ENCODE measurements around the gene VPS8.

Gene VPS8

DNA sequence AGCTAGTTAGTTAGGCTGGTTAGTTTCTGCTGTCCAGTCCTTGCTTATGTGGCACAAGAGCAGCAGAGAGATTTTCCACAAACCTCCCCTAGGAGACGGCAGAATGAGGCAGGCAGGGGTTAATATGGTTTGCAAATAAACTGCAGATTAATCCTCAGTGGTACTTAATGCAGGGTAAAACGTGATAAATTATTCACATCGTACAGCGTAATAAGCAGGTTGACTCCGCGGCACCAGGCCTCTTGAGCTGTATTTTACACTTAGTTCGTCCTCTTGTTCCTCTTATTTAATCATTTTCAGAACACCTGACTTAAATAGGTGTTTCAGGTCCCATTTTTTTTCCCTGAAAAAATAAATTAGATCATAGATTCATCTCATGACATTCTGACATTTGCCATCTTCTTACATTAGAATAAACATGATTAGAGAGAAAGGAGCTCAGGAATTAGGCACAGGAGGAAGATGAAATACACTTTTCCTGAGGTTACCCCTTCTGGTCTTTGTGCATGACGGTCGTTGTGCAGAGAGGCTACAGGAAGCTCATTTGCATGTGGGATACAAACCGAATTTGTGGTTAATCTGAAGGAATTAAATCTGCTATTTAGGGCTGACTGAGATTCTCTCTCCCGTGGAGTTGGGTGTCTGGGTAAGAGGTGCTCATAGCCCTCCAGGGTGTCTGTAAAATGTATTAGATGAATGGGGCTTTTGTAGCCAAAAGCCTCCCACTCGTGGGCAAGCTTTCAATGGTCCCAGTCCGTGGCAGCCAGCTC lies 27.1 kb upstream of the VPS8 start:
- DNase-seq (ENCODE audit: low spot score) = no peak

DNA sequence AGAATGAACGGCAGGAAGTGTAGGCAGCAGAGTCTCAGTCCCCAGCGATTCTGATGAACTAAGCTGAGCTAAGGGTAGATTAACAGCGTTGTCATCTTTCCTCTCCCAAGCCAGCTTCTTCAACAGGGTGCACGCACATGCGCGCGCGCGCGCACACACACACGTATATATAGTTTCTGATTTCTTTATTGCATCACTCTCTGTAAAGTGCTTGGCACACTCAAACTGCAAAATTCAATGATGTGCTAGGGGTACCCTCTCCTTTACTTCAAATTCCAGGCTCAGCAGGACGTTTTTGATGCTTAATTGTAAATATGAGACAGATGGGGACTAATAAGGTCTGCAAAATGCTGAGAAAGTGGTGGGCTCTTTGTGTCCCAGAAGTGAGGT lies 26.1 kb upstream of the VPS8 start:
- no peak for DNase-seq (ENCODE audit: low spot score)

DNA sequence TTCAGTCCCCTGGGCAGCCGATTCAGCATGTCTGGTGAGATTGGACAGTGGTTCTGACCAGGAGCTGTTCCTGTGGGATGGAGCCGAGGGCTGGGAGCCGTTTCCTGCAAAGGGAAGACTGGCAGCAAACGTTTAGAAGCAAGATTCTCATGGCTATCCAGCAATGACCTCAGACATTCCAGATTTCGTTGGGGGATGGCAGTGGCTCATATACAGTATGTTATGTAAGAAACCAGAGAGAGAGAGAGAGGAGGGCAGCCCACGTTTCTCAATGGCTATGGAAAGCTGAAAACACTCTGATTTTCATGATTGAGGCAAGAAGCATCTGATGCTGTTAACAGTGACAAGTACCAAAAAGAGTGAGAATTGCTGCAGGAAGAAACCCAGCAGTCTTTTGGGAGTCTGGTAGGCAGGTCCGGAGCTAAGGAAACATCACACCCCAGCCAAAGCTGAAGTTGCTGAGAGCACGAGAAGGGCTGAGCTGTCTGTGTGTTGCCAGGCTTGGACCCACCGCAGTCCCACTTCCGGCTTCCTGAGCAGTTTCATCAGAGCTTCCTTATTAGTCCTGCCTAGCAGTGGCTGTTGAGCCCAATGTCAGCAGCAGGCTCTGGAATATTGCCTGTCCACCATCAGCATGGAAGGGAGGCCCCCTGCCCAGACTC lies 25.6 kb upstream of the VPS8 start:
- peak; percentile 41 for DNase-seq (ENCODE audit: low spot score)

DNA sequence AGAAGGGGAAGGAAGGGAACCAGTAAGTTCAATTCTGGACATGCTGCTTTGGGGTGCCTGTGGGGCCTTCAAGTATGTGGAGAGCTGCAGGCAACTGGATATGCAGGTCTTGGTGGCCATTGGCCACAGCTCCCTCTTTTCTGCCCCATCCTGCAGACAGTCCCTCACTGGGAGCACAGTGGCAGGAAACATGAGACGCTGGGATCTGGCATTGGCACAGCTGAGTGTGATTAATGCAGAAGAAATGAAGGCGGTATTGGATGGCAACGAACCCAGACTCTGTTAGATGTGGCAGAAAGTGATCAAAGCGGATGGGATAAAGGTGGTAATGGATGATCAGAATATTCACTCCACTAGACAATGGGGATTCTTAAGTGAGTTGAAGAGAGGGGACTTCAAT lies 23.2 kb upstream of the VPS8 start:
- no peak for DNase-seq (ENCODE audit: low spot score)

DNA sequence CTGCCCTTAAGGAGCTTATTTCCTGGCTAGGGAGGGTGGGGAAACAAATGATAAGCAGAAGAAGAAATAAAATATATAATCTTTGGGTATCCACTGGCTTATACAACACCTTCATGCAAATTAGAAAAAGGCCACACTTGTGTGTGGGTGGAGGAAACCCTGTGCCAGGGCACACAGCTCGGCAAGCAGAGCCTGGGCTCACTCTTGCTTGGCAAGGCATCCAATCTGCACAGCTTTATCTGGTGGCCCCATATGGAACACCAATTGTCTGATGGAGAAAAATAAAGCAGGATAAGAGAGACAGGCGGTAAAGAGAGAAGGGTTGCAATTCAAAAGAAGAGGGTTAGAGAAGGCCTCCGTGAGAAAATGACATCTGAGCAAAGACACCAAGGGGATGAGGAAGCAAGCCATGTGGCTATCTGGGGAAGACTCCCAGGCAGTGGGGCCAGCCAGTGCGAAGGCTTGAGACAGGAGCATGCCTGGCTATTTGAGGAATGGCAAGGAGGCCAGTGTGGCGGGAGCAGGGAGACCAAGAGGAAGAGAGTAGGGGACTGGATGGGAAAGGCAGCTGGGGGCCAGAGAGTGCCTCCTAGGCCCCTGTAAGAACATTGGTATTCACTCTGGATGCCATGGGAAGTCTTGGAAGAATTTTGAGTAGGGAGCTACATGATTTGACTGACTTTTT lies 22.5 kb upstream of the VPS8 start:
- no peak for DNase-seq (ENCODE audit: low spot score)

DNA sequence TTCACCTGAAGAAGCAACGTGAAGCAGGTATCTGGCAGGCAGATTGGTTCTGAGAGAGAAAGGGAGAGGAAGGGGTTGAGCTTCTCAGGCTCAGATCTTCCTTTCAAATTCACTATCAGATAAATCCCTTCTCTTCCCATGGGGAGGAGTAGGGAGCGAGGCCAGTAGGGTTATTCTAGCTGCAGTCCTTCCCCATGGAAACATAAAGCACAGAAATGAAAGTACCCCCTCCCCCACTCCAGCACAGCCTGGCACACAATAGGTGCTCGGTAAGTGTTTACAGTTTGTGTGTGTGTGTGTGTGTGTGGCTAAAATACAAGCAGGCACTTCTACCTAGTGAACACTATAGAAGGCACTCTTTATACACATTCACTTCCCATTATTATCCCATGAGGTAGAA lies 20.8 kb upstream of the VPS8 start:
- DNase-seq (ENCODE audit: low spot score) = no peak

DNA sequence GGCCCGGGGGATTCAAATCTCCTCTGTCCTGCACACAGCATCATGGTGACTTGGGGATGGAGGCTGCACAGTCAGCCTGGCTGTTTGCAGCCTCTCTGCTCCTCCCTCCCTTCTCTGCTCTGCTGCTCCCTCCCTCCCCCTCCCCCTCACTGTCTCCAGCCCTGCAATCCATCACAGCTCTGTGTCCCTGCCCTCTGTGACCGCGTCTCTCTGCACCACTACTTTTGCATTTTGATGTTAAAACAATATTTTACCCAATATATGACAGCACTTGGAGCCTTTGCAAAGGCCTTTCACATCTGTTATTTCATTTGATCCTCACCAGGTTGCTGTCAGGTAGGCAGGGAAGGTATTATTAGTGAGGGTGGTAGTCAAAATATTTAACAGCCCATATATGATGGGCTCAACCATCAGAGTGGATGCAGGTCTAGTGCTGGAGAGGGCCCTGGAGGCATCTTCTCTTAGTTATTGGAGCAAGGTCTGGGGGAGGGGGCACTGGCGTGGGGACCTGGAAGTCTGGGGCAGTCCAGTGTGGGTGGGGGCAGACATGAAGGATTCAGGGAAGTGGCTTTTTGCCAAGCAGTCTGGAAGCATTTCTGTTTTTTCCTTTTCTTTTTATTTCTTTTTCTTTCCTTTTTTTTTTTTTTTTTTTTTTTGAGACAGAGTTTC lies 16.3 kb upstream of the VPS8 start:
- DNase-seq (ENCODE audit: low spot score) = no peak

DNA sequence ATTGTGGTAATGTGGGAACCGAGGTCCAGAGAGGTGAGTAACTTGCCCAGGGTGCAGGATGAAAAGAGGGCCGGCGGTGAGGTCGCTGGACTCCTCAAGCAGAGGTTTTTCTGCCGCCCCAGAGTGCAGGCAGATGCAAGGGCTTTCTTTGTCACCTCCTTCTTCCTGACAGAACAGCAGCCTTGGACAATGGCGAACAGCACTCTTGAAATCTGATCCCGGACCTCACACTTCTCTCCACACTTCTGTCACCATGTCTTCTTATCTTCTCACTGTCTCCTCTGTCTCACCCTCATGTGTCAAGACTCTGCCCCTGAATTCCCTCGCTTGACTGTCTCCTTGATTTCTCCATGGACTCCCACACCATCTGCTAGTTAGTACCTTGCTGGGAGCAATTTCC lies 15.4 kb upstream of the VPS8 start:
- DNase-seq (ENCODE audit: low spot score) = no peak

DNA sequence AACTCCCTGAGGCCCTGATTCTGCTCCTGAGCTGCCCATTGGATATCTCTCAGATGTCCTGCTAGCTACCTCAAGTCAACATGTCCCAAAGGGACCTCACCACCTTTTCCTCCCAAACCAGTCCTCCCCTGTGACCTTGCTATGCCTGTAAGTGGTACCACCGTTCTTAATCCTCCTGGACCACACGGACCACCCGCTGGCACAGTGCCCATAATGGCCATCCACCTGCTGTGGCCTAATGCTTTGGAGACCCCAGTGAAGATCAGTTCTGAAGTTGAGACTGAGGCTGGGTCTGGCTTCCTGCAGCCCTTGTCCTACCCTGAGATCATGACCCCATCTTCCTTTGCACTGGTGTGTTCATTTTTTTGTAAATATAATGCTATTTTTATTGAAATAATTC lies 15.0 kb upstream of the VPS8 start:
- DNase-seq (ENCODE audit: low spot score) = no peak

DNA sequence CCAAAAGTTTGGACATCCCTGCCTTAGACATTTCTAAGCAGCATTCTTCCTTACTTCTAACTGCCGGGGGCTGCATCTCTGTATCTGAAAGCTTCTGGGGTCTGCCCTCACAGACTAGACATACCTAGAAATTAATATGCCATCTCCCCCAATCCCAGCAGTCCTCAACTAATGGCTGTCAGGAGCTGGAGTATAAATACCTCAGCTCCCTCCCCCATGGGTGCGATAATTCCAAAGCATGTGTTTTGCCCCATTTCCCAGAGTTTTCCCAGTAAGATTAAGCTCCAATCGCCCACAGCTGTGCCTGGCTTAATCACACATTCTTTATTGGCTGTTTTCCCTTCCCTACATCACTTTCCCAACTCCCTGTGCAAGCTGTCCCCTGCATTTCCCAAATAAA lies 13.8 kb upstream of the VPS8 start:
- no peak for DNase-seq (ENCODE audit: low spot score)

DNA sequence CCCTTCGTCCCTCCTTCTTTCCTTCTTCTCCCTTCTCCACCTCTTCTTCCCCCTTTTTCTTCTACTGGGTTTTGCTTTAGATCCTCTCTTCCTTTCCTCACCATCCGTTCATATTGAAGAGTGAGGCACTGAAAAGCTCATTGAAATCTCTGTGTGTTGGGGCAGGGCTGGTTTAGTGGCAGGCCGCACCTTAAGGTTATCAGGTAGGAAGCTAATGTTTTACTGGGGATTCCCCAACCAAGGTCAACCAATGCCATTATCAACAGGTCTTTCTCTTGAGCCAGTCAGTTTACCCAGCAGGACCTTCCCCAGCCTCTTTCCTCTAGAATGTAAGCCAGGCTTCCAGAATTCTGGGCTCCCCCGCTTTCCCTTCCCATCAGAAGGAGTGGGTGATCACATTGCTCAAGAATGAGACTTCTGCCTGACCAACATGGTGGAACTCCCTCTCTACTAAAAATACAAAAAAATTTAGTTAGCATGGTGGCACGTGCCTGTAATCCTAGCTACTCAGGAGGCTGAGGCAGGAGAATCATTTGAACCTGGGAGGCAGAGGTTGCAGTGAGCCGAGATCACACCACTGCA lies 11.5 kb upstream of the VPS8 start:
- no peak for DNase-seq (ENCODE audit: low spot score)

DNA sequence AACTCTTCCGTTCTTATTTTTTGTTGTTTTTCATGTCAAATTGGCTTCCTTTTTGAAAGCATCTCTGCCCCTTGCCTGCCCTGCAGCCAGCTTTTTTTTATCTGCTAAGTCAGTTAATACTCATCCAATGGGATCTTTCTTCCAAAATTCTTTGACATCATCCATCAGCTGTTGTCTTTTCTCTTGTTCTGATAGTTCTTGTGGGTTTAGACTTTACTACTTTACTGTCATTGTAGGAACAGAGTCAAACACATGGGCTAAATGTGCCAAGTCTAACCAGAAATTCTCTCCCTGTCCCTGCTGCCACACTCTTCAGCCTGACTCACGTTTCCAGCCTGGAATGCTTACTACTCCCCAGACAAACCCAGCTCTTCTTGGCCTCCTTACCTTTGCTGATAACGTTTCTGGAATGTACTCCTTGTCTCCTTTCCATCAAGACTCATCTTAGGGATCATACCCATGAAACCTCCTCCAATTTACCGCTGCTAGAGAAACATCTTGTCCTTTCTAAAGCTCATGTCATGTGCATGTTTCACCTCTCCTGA lies 10.7 kb upstream of the VPS8 start:
- no peak for DNase-seq (ENCODE audit: low spot score)

DNA sequence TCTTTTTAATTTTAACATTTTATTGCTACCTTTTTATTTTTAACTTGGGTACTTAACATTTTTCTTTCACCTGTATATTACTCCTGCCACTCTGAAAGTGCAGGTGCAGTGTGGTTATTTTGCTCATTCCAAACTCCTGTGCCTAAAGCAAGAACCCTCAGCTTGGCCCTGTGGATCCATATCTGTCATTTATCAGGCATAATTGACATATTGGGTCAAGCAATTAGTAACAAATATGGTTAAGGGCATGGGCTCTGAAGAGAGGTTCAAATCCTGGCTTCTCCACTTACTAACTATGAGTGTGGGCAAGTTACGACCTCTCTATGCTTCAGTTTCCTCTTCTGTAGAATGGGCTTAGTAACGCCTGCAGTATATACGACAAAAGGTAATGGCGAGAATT lies 9.8 kb upstream of the VPS8 start:
- DNase-seq (ENCODE audit: low spot score) = no peak

DNA sequence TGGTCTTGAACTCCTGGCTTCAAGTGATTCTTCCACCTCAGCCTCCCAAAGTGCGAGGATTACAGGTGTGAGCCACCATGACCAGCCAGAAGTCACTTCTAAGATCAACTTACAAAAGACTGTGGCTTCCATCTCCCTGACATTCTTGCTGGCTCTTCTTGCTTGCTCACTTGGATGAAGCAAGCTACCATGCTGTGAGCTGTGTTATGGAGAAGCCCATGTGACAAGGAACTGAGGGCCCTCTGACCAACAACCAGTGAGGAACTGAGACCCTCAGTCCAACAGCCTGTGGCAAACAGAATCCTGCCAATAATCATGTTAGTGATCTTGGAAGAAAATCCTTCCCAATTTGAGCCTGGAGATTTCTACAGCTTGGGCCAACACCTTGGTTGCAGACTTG lies 7.2 kb upstream of the VPS8 start:
- no peak for DNase-seq (ENCODE audit: low spot score)

DNA sequence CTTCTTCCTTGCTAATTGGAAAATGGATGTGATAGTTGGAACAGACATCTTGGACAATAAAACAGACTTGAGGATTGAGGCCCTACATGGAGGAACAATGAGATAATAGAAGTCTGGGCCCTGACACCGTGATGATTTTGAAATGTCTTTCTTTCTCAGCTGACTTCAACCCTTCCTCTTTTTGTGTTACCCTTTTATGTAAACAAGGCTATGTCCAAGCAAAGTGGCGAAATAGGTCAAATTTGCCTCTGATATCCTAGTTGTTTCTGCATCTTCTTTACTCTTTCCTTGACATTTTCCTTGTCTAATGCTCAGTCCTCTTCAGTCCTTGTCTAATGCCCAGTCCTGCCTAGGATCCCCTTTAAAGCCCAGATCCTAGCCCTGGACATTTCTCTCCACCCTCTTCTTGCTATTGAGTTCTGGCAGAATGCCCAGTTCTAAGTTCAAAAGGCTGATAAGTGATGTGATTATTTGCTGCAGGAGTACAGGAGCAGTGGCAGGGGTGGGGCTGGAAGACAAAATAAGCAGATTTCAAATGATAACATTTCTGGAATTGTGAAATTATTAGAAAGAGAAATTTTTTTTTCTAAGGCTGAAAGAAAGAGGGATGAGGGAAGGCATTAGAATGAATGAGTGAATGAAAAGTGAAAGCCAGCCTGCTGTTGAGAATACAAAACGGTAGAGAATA lies 6.5 kb upstream of the VPS8 start:
- DNase-seq (ENCODE audit: low spot score) = no peak

DNA sequence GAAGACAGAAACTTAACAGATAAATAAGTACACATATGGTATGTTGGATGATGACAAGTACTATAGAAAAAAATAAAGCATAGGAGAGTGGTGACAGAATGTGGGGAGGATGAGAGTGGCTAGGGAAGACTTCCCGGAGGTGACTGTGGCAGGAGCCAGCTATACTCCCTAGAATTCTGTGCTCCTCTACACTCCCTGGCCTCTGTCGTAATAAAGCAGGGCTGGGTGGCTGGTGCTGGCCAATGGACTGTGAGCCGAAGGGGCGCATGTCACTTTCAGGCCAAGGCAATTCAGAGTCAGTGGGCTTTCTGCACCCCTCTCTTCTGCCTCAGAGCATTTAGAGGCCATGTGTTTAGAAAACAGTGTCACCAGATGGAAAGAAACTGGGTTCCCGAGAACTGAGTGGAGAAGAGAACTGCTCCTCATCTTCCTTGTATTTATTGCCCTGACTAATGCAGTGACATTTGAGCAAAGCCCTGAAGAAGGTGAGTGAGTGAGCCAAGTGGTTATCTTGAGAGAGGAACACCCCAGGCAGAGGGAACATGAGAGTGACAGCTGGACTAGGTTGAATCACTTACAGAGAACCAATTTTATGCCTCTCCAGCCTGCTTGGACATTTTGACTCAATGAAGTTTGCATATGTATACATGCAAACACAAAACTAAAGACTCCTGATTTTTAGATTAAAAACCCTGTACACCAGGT lies 5.2 kb upstream of the VPS8 start:
- no peak for DNase-seq (ENCODE audit: low spot score)

DNA sequence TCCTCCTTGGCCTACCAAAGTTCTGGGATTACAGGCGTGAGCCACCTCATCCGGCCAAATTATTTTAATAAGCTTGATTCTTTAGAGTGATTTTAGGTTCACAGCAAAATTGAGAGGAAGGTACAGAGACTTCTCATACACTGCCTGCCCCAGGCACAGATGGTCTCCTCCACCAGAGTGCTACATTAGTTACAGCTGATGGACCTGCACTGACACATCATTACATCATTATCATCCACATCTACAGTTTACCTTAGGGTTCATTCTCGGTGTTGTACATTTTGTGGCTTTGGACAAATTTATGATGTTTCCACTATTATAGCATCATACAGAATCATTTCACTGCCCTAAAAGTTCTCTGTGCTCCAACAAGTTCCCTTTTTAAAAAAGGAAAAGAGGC lies 4.4 kb upstream of the VPS8 start:
- no peak for DNase-seq (ENCODE audit: low spot score)

DNA sequence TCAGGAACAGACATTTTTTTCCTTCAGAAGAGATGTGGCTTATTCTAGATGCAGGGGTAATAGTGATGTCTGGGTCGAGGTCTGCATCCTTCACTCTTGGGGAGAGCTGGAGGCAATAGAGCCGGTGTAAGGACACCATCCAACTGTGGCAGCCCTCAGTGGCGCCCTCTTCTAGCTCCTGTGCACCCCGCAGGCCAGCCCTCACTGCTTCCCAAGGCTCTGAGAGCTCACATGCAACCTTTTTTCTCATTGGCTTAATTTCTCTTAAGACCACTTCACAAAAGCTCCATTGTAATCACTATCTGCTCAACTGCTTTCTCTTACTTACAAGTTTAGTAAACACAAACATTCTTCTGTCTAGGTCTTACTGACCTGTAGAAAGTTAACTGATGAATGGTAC lies 3.9 kb upstream of the VPS8 start:
- no peak for DNase-seq (ENCODE audit: low spot score)

DNA sequence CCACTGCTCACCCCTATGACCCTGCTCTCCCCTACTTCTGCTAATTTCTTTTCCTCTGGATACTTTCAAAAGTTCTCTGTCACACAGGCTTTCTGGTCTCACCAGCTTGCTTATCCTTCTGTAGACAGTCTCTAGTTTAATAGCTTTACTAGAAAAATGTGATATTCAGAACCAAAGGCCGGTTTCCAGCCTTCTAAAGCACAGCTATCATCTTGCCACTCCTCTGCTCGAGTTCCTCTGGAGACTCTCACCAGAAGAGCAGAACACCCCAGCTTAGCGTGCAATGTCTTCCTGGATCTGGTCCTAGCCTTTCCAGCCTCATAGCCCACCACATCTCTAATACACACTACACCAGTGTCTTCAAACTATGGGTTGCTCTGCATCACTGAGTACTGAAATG lies 1.8 kb upstream of the VPS8 start:
- no peak for DNase-seq (ENCODE audit: low spot score)

DNA sequence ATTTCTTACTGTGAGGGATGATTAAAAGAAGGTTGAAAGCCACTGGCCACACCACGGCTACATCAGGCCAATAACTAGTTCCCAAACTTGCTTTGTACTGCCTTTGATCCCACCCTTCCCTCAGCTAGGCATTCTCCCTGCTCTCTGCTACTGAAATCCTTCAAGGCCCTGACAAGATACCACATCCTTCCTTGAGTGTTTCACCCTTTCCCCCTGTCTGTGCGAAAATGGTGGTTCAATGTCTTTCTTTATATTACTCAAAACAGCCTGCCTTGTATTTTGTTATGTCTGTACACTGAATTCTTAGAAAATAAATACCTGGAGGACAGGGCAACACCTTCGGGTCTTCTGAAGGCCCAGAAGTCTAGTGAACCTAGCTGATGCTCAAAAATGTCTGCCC lies 932 bp upstream of the VPS8 start:
- DNase-seq (ENCODE audit: low spot score) = no peak

DNA sequence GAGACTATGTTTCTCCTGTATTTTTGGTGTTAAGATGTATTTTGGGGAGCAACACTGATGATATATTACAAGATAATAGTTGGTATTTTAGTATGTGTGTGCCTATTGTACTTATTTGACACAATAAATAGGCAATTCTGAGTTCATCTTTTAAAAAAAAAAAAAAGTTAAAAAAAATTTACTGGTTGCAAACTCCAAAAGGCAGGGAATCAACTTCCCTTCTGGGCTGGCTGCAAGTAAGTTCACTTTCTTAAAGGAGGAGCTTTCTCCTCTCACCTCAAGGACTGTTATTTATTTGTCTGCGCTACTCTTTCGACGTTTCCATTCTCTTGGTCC lies 335 bp upstream of the VPS8 start:
- DNase-seq (ENCODE audit: low spot score) = no peak
